Activated T-helper 9 cell treated with anti-CD3 and anti-CD28 coated beads, Interleukin-2, amount 50 U/mL, for 16 hours (primary cell): ENCODE data around the gene PICALM.

Experiments
- DNase-seq: peaks from one replicate; pipeline ENCODE4 v3.0.0-alpha.2; 2020; ENCODE audit warnings: low read depth

PICALM gene

DNA sequence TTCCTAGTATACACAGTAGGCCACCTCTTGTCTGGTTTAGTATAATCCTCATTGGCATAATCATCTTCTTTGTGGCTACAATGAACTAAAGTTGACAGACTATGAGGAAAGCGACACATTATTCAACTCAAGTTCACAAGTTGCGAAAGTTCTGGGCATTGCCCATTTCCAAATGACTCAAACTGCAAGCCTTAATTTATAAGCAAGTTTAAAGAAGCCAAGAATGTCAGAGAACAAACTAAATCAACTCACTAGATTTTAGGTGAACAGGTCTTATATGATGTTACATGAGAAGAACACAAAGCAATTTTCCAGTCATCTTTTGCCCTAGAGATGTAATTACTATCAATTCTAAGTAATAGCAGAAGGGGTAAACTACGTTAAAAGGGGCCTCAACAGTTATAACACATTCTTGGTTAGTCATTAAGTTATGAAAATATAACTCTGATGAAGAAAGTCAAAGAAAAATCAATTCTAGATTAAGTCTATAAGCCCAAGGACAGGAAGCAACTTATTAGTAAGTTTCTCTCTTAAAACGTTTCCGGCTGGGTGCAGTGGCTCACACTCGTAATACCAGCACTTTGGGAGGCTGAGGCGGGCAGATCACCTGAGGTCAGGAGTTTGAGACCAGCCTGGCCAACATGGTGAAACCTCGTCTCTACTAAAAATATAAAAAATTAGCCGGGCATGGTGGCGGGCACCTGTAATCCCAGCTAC is 21.5 kb downstream of the PICALM start:
- peak; percentile 29 for DNase-seq

DNA sequence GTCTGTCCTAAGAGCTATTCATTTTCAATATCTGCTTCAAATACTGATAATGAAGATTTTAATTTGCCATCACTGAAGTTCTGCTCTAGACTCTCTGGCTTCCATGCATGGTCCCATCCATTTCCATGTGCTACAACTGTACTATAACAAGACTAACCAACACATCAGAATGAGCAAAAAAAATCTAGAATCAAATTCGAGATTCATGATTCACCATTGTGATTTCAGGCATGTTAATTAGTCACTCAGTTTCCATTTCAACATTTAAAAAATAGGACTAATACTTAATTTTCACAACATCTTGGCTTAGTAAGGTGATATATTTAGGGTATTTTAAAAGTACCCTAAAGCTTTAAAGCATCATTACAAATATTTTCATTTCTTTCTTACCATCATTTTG is 22.8 kb downstream of the PICALM start:
- no peak for DNase-seq

DNA sequence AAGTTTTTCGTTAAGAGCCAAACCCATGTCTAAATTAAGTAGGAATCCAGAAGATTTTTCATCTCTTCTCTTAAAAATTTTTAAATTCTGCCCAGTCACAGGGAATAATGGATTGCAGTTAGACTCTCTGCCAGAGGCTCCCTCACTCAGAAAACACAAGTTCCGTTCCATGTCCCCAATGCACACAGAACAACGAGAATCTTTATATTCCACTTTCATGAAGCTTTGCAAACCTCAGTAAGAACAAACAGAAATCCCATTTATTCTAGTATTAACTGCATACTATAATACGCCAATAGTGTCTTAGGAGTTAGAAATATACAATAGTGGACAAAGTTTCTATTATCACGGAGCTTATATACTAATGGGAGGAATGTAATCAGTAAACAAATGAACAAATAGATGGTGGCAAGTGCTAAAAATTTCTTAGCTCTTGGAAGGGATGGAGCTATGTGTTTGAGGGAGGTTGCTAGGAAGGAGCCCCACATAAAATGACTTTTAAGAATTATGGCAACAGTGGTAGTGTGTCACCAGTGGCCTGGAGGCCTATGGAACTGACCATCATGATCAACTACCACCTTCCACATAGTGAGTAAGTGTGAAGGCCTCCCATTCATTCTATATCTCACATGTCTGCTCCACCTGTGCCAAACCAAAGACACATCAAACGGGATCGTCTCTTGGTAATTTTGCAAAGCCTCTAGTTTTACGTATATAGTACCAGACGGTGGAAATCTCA is 24.9 kb downstream of the PICALM start:
- no peak for DNase-seq

DNA sequence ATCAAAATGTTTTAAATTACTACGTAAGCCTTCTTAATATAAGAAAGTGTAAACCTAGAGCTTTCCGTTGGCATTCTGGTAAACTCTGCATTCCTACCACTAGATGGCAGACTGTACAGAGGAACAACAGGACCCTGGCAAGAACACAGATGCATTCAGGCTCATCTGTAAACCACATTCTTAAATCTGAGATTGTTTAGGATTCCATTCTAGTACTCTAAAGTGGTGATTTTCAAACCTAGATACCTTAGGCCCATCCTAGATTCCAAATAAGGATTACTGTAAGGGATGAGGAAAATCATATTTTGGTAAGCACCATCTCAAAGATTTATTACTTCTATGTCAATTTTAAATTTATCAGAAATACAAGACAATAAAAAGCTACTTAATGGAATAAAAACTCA is 26.9 kb downstream of the PICALM start:
- peak; percentile 6 for DNase-seq

DNA sequence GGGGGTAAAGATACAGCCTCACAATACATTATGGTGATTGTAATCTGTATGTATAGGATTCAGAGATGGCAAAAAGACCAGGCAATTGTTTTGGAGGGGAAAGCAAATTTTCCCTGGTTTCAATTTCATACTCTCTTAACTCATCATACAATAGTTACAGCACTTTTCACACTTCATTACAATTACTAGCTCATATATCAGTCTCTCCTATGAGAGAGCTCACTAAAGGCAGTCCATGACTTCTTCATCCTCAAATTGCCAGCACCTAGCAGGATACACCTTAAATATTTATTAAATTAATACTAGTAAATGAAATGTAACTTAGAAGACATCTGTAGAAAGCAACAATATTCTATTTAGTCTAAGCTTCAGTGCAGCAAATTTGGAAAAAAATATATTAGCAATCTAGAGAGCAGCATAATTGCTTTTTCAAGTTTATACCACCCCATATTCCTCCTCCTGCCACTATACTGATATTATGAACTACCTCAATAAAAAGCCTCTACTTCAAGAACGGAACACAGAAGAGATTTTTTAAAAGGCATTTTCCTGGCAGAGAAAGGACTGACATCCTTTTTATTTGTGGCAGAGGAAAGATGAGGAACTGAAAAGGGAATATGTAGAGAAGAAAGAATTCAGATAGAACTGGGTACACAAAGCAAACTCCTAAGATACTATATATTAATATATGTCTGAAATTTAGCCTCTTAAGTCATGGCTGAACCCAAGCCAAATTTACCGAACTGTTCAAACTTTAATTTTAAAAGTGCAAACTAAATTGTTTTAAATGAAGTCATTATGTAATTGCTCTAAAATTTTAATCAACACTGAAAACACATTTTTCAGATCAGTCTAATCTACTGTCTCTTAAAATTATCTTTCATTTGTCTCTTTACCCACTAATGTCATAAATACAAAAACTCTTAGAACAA is 27.7 kb downstream of the PICALM start:
- no peak for DNase-seq

DNA sequence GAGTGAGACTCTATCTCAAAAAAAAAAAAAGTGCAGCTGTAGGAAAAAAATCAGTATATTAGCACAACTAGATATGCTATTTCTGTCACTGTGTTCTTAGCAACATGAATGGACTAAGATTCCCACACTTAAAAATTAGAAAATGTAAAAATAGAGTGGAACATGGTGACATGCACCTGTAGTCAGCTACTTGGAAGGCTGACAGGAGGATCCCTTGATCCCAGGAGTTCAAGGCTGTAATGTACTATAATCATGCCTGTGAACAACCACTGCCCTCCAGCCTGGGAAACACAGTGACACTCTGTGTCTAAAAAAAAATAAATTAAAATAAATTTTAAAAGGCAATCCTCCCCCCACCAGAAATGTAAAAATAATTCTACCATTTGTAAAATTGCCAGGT is 29.8 kb downstream of the PICALM start:
- no peak for DNase-seq

DNA sequence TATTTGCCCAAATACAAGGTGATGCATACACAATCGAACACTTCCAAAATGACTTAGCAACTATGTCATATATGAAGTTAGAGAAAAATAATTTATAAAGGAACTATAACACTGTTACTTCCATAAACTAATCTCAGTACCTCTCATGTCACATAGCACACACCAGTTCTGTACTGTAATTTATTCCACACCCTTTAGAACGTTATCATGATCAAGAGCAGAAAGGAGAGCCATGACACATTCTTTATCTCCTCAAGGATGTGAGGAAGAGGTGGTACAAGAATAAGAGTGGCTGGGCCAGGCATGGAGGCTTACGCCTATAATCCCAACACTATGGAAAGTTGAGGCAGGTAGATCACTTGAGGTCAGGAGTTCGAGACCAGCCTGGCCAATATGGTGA is 31.1 kb downstream of the PICALM start:
- DNase-seq: no peak

DNA sequence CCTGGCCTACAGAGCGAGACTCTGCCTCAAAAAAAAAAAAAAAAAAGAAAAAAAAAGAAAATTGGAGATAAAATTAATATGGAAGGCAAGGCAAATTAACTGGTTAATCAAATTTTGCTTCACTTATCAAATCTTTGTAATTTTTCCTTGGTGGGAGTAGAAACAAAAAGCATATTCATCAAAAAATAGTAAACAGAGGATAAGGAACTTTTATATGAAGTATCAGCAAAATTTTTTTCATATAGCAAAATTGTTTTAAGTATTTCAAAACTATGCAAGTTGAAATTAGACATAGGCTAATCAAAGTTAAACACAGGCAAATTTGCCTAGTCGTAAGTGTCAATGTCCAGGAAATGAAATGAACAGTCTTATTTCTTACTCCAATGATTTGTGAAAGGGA is 33.0 kb downstream of the PICALM start:
- no peak for DNase-seq

DNA sequence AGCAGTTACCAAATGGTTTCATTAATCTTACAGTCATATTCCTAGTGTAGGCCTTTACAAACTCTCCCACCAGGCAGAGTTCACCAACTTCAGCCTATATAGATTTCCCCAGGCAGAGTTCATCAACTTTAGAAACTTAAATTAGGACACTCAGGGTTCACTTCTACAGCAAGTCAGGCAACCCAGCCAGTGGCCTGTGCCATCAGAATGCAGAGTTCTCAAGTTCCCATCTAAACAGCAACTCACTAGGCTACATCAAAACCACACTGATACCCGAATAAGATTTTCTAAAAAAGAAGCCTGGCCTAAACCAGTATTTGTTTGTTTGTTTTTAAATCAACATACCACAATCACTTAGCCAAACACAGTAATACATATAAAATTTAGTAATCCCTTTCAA is 33.7 kb downstream of the PICALM start:
- DNase-seq: no peak

DNA sequence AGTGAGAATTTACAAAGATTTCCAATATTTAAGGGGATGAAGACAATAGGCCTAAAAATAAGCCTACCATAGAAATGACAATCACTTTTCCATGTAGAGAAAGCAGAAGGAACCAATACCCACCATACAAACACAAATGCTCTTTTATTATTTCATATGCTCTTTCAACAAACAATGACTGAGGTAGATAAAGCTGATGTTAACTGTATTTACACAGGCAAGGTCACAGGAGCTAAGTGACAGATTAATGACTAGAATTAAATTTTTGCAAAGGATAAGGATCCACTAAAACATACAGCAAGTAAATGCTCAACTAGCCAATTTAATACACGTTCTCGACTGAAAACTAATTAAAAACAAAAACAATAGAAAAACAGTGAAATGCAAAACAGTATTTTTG is 34.2 kb downstream of the PICALM start:
- no peak for DNase-seq

DNA sequence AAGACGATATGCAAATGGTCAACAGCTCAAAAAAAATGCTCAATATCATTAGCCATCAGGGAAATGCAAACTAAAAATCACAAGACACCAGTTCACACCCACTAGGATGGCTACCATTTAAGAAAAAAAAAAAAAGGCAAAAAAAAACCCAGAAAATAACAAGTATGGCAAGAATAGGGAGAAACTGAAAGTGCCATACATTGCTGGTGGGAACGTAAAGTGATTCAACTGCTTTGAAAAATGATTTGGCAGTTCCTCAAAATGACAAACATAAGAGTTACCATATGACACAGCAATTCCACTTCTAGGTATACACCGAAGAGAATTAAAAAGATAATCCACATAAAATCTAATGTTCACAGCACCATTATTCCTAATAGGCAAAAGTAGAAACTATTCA is 47.5 kb downstream of the PICALM start:
- no peak for DNase-seq

DNA sequence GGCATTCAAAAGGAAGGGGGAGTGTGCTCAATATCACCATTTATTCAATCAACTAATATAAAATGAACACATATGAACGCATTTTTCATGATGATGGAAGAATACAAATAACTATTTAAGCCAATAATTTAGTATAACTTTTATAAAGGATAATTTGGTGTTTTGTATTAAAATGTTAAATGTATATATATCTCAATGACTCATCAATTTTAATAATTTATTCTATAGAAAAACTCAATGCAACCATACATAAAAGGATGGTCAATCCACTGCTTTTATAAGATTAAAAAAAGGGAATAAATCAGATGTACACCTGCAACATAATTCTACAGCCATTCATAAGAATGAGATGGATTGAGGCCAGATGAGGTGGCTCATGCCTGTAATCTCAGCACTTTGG is 50.6 kb downstream of the PICALM start:
- no peak for DNase-seq

DNA sequence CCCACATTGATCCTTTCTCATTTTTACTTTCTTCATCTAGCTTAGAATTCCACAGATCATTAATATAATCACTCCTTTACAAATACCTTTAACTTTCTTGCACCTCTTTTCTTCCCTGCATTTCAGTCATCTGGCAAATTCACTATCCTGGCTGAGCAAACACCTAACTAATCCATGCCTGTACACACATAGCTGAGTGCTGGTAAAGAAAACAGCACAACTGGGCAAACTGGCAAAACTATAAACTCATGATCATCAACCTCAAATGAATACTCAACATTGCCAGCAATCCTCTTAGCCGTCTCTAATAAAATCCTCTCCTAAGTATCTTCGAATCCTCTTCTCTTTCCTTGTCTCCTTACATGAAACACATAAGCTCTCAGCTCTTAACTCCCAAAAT is 52.4 kb downstream of the PICALM start:
- DNase-seq: no peak

DNA sequence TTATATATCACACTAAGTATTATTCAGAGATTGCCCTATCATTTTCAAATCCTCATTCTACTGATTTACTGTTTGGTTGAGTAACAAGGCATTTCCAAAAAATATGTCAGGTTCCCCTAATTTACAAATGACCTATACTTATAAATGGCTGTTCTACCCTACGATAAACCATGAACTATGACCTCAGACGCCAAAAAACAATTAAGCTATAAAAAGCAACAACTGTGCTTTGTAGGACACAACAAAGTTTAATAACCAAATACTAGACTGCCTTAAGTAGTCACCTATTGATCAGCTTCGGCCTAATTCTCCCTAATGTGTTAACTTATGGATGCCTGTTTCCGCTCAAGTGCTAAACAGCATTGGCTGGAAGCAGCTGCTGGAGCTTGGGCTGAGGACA is 53.2 kb downstream of the PICALM start:
- DNase-seq: no peak

DNA sequence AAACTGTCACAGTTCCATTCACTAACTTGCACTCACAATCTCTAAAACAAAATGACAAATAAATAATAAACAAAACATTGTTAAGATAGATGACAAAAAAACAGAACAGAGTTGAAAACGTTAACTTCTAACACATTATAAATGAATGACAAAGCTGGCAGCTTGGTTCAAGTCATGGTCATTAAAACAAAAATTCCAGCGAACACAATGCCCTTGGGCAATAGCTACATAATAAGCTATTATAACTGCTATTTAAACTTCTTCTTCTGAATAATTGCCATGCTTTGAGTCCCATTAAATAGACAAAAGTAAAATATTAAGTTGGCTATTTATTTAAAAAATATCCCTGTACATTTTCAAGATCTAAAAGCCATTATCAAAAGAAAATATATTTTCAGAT is 54.7 kb downstream of the PICALM start:
- DNase-seq: no peak

DNA sequence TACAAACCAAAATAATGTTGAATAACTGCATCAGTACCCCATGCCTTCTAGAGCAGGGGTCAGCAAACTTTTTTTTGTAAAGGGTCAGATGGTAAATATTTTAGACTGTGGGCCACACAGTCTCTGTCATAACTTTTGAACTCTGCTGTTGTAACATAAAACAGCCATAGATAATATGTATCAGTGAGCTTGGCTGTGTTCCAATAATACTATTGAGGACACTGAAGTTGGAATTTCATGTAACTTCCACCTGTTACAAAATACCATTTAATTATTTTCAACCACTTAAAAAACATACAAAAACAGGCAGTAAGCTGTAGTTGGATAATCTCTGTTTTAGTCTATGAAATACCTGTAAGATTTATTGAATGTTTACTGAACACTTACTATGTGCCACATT is 55.2 kb downstream of the PICALM start:
- DNase-seq: no peak

DNA sequence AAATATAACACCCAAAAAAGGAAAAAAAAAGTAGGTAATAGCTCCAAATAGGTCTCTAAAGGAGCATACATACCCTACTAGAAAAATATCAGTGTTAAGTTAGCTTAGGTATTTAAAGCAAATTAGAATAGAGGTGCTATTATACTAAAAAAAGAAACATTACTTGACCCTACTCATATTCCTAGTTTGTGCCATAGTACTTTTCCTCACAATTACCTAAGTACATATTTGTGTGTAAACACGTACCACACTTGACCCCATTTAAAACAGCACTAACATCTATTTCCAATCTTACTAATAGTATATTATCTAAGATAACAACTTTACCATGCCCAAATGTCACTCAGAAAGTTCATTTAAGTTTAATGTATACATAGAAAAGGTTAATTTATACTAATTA is 57.7 kb downstream of the PICALM start:
- DNase-seq: no peak

DNA sequence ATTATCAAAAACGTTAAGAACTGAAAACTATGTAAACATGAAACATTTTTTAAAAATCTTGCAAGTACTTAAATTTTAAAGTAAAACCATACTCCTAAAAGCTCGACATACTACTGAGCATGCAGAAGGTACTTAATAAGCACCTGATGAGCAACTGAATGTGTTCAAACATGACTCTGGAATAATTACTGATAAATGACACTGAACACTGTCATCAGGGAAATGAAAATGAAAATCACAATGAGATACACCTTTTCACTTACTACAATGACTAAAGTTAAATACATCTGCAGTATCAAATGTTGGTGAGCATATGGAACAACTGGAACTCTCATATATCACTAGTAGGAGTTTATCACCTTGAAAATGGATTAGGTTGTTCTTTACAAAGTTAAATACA is 65.2 kb downstream of the PICALM start:
- DNase-seq: no peak

DNA sequence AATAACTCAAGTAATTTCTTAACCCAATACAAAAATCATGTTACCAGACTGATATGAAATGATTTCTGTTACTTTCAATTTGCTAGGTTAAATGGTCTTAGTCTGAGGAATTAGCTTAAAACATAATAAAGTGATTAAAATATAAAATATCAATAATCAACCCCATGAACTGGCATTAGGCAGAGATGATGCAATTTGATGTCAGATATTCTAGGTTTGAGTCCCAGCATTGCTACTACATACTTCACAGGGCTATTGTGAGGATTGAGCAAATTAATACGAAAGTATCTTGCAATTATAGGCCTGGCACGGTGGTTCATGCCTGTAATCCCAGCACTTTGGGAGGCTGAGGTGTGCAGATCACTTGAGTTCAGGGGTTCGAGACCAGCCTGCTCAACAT is 66.5 kb downstream of the PICALM start:
- no peak for DNase-seq

DNA sequence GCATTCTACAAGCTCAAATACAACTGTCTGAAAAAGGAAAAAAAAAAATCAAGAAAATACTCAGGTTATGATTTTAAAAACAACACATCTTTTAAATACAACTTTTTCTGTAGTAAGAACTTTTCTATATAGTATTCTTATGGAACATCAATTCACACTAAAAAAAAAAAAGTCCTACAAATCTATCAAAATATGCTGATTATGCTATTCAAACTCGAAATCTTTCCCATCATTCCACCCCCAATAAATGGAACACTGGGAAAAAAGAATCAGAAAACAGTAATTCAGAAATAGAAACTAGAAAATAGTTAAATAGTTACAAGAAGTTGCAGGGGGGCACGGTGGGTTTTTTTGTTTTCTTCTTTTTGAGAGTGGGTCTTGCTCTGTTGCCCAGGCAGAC is 77.4 kb downstream of the PICALM start:
- no peak for DNase-seq

DNA sequence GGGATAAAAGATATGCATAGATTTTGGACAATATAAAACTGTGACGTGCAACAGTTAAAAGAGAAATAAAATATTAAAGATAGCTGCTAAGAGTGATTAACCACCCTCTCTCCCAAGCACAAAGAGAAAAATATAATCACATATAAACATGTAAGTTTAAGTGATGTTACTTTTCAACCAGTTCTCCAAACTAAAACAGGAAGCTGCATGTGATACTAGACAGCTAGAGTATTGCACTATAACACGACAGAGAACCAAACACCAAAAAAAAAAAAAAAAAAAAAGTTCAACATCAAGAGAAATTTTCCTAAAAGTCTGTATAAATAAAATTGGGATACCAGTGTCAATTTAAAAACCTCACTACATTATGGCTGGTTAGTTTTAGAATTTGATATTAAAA is 79.1 kb downstream of the PICALM start:
- no peak for DNase-seq

DNA sequence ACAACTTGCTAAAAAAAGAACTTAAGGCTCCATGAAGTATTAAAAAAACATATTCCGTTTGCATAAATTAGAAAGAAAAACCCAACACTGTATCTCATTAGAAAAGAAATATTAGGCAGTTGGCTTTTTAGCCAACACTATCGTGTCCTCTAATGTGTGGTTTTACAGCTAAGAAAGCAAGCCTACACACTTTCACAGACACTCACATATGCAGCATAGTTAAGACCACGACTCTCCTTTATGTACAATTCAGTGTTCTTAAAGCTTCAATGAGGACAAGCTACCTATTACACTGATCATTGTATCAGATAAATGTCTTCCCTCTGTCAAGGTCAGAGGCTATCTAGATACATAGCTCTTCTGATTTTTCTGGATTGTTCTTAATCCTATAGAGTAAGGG is 80.1 kb downstream of the PICALM start:
- no peak for DNase-seq

DNA sequence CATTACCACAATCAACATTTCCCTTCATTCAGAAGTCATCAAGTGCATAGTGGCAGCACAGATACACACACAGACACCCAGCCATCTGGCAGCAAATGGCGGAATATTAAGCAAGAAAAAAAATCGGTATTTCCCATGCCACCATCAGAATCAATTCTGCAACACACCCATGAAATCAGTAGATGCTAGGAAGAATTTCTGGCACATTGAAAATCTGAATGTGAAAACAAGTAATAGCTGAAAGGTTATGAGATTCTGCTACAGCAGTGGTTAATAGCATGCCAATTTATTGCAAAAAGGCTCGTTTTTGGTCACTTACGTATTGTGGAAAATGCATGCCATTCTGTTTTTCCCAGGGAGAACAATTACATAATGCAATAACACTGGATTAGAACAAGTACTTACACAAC is 91.1 kb downstream of the PICALM start:
- DNase-seq: no peak
